Muscle layer of duodenum (tissue), 2 donors: ENCODE measurements around the gene PUM1.

Experiments
- H3K27ac ChIP-seq: one replicate; pipeline ENCODE4 v1.7.0; 2013; ENCODE audit warnings: mild to moderate bottlenecking, low read length
- H3K27me3 ChIP-seq: one replicate; pipeline ENCODE4 v1.7.0; 2013; ENCODE audit warnings: low read depth, mild to moderate bottlenecking, control low read depth, low read length
- H3K36me3 ChIP-seq, 2 donors: one replicate each; pipeline ENCODE4 v1.7.0; 2013; ENCODE audit warnings: low read length in 2 of 2, control low read depth in 1 of 2, mild to moderate bottlenecking in 1 of 2; ENCODE audit not compliant: insufficient read depth in 2 of 2, control insufficient read depth in 1 of 2
- H3K4me1 ChIP-seq, 2 donors: one replicate each; pipeline ENCODE4 v1.7.0; 2013; ENCODE audit warnings: low read length in 2 of 2, mild to moderate bottlenecking in 2 of 2, control low read depth in 1 of 2, moderate library complexity in 1 of 2; ENCODE audit not compliant: insufficient read depth in 2 of 2, control insufficient read depth in 1 of 2
- H3K4me3 ChIP-seq, 2 donors: one replicate each; pipeline ENCODE4 v1.7.0; 2013; ENCODE audit warnings: low read length in 2 of 2, low read depth in 1 of 2, mild to moderate bottlenecking in 1 of 2
- H3K9me3 ChIP-seq, 2 donors: one replicate each; pipeline ENCODE4 v1.7.0; 2013; ENCODE audit warnings: low read length in 2 of 2, control low read depth in 1 of 2, mild to moderate bottlenecking in 1 of 2; ENCODE audit not compliant: control insufficient read depth in 1 of 2
- donor health status: healthy.

Gene PUM1

DNA sequence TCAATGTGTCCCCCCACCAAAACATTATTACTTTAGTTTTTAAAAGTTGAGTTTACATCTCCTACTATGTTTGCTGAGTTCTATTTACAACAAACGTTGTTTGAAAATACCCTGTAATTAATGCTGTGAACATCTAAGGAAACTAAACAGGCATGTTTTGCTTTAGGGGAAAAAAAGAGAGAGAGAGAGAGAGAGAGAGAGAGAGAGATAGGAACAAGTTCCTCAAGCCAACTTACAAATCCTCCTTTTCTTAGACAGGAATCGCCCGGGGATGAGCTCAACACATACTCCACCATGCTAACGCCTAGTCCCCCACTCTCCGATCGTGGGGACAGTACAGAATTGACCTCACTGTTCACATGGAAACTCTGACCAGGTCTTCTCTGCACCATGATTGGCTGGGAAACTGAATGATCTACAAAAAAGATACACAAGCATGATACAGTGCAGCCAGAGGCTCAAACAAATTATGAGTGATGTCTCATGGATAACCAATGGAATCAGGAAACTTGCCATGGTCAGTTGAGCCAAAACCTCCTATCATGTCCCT is 59.8 kb downstream of the PUM1 start:
- no peaks in the 10 kb centered on the region for H3K27me3 ChIP-seq
- H3K4me3 ChIP-seq, result no peak overlapping the region
- peaks cover 0 to 7% of the 10 kb centered on the region in 2 donors for H3K4me1 ChIP-seq
- no peak overlapping the region for H3K27ac ChIP-seq
- no peaks in the 10 kb centered on the region for H3K9me3 ChIP-seq
- H3K36me3 ChIP-seq, result peaks cover 19 to 31% of the 10 kb centered on the region in 2 donors

DNA sequence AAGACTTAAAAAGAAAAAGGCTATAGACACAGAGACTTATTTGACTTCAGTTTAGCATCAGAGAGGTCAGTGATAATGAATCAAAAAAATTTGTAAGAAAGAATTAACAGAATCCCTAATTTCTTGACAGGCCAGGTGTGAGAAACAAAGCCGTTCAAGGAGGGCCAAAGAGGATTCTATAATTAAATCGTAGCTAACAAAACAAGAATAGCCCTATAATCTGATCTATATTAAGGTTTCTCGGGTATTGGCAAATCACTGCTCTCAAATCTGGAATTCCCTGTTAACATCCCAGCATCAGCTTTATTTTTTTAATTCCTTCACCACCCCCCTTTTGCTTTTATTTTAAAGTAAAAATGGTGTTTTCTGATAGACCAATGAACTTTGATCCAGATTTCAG is 60.3 kb downstream of the PUM1 start:
- H3K4me1 ChIP-seq, result peaks cover 0 to 7% of the 10 kb centered on the region in 2 donors
- no peak overlapping the region for H3K4me3 ChIP-seq
- H3K27me3 ChIP-seq, result no peaks in the 10 kb centered on the region
- no peaks in the 10 kb centered on the region for H3K9me3 ChIP-seq
- H3K36me3 ChIP-seq, result peaks cover 19 to 31% of the 10 kb centered on the region in 2 donors
- H3K27ac ChIP-seq, result no peak overlapping the region

DNA sequence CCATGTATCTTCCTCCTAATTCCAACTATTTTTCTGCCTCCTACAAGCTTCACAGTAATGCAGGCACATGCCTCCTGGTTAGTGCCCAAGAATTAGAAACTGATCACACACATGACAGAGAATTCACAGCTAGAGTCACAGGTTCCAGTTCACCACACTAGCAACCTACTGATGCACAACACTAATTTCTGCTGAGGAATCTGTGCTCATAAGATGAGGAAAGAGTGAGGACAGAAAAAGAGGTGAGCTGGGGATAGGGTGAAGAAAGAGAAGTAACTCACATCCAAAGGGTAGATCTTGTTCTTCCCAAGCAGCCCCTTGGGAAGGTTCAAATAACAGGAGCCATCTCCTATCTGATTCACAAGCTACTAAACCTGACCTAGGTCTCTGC is 61.3 kb downstream of the PUM1 start:
- Histone ChIP-seq H3K27ac (no peak overlapping the region), H3K36me3 (peaks cover 19 to 31% of the 10 kb centered on the region in 2 donors), H3K9me3 (no peaks in the 10 kb centered on the region), H3K4me1 (peaks cover 0 to 7% of the 10 kb centered on the region in 2 donors), H3K4me3 (no peak overlapping the region), H3K27me3 (no peaks in the 10 kb centered on the region)

DNA sequence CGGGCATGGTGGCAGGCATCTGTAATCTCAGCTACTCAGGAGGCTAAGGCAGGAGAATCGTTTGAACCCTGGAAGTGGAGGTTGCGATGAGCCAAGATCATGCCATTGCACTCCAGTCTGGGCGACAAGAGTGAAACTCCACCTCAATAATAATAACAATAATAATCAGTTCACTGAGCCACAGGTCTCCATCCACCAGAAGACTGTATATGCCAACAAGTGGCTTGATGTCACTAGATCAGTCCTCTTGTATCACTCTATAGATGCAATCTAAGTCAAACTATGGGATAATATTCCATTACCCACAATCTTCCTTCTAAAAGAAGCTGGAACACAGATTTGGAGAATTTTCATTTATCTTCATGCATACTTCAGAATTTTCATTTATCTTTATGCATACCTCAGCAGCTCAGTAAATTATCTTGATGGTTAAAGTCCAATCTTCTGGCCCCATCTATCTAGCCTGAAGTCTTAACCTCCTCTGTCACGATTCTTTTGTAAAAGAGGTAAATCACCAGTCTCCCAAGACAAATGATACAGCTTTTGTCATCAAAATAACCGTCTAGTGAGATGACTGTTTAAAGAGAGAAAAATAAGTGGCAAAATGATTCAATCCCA is 61.8 kb downstream of the PUM1 start:
- Histone ChIP-seq H3K36me3 (peaks cover 19 to 31% of the 10 kb centered on the region in 2 donors), H3K27ac (no peak overlapping the region), H3K4me1 (peaks cover 0 to 7% of the 10 kb centered on the region in 2 donors), H3K4me3 (no peak overlapping the region), H3K9me3 (no peaks in the 10 kb centered on the region), H3K27me3 (no peaks in the 10 kb centered on the region)

DNA sequence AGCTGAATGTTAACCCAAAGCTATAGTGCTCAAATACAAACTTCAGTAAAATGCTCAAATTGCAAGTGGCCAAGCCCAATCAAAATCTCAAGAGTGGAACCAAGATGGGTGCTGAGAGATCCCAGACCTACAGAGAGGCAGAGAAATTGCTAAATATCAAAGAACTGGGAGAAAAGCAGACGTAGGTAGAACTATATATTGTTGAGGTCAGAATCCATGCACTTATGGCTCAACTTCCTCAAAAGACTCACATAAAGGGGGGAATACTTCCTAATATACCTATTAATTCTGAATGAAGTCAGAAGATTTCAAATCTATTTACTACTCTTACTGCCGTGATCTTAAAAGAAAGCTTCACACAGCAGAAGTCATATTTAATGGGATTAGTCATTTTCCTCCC is 65.2 kb downstream of the PUM1 start:
- peaks cover 6 to 21% of the 10 kb centered on the region in 2 donors for H3K36me3 ChIP-seq
- H3K4me3 ChIP-seq, result no peak overlapping the region
- H3K9me3 ChIP-seq, result no peaks in the 10 kb centered on the region
- no peaks in the 10 kb centered on the region for H3K27me3 ChIP-seq
- H3K4me1 ChIP-seq, result peaks cover 0 to 5% of the 10 kb centered on the region in 2 donors
- no peak overlapping the region for H3K27ac ChIP-seq

DNA sequence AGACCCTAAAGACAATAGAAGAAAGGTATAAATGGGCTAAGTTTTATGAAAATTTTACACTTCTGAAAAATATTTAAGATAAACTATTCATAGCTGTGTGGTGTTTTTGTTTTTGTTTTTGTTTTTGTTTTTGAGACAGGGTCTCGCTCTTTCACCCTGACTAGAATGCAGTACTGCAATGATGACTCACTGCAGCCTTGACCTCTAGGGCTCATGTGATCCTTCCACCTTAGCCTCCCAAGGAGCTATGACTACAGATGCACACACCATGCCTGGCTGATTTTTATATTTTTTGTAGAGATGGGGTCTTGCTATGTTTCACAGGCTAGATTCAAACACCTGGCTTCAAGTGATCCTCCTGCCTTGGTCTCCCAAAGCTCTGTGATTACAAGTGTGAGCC is 66.6 kb downstream of the PUM1 start:
- no peaks in the 10 kb centered on the region for H3K27me3 ChIP-seq
- H3K36me3 ChIP-seq, result peaks cover 5 to 13% of the 10 kb centered on the region in 2 donors
- H3K4me3 ChIP-seq, result no peak overlapping the region
- no peak overlapping the region for H3K27ac ChIP-seq
- H3K9me3 ChIP-seq, result no peaks in the 10 kb centered on the region
- H3K4me1 ChIP-seq, result peaks cover 0 to 5% of the 10 kb centered on the region in 2 donors

DNA sequence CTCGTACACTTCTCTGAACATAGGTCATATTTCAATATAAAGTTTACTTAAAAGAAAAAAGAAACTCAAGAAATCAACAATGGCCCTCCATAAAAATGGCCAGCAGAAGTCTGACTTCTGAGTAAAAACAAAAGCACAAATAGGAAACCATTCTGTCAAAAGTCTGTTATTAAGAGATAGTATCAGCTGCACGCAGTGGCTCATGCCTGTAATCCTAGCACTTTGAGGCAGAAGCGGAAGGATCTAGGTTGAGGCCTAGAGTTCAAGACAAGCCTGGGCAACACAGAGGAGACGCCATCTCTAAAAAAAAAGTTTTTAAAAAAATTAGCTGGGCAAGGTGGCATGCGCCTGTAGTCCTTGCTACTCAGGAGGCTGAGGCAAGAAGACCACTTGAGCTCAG is 67.3 kb downstream of the PUM1 start:
- H3K4me1 ChIP-seq, result peaks cover 0 to 5% of the 10 kb centered on the region in 2 donors
- H3K36me3 ChIP-seq, result peaks cover 0 to 9% of the 10 kb centered on the region in 2 donors
- H3K27me3 ChIP-seq, result no peaks in the 10 kb centered on the region
- no peak overlapping the region for H3K4me3 ChIP-seq
- H3K27ac ChIP-seq, result no peak overlapping the region
- no peaks in the 10 kb centered on the region for H3K9me3 ChIP-seq

DNA sequence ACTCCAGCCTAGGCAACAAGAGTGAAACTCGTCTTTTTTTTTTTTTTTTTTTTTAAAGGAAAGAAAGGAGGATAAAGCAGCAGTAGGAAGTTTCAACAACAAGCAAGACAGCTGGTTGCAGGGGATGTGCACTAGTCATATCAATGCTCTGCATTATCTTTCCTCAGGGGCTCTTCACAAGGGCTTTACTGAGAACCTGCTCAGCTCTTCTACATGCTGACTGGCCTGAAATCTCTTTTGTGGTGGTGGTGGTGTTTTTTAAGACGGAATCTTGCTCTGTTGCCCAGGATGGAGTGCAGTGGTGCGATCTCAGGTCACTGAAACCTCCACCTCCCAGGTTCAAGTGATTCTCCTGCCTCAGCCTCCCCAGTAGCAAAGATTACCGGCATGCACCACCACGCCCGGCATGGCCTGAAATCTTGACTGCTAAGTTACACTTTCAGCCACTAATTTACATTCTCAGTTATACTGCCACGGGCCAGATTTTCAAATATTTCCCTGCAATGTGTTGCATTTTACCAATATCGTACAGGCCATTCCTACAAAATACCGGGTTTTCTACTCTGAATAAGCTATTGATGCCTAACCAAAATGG is 68.0 kb downstream of the PUM1 start:
- Histone ChIP-seq H3K27ac (no peak overlapping the region), H3K27me3 (no peaks in the 10 kb centered on the region), H3K4me1 (peaks cover 0 to 5% of the 10 kb centered on the region in 2 donors), H3K9me3 (no peaks in the 10 kb centered on the region), H3K36me3 (peaks cover 0 to 5% of the 10 kb centered on the region in 2 donors), H3K4me3 (no peak overlapping the region)

DNA sequence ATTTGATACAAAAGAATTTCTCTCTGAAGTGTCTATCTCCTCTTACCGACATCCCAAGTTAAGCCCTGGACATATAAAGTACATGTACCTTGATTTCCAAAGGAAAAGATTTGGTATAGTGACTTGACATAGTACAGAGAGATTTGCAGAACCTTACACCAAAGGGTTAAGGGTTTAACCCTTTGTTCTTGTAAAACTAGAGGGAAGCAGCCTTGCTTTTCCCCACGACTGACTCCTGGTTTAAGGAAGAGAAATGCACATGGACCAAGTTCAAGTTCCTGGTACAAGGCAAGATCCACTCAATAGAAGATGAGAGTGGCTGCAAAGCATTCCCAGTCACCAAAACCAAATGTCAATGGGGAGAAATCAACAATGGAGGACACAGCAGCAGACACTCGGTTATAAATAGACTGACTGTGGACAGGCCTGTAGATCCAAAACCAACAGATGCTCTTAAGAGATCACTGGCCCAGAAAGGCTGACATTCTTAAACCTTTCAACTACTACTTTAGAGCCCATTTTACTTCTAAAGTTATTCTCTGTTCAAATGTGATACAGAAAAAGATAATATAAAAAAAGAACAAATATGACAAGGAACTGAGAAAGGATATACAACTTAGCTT is 69.4 kb downstream of the PUM1 start:
- Histone ChIP-seq H3K27me3 (no peaks in the 10 kb centered on the region), H3K4me1 (peaks cover 0 to 5% of the 10 kb centered on the region in 2 donors), H3K36me3 (peaks cover 0 to 14% of the 10 kb centered on the region in 2 donors)

DNA sequence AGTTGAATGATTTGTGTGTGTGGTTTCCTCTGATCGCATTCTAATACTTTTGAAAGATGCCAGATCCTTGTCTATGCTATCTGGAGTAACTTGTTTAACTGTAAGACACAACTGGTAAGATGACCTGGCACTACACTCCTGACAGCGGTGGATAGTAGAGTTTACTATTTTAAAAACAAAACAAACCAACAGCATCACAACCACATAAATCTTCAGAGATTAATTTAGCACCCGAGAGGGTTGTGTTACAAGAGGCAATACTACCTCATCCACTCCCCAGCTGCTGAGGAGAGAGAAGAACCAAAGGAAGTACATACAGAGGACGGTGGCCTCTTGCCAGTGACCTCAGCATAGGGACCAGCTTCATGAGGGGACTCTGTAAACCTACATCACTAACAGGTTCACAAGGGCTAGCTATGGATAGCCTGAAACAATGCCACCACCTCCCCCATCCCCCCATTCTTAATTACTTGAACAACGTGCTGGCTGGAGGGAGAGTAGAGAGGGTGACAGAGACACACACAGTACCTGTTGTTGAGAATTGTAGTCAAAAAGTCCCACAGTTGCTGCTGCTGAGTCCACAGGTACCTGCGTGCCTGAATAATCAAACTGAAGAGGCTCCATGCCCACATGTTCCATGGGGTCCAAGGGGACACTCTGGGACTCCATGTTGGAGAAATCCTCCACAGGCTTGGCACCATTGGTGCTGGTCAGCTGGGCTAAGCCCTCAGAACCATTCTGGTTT is 73.5 kb downstream of the PUM1 start:
- H3K9me3 ChIP-seq, result no peaks in the 10 kb centered on the region
- H3K4me1 ChIP-seq, result peaks cover 9 to 17% of the 10 kb centered on the region in 2 donors
- peaks cover 11 to 34% of the 10 kb centered on the region in 2 donors for H3K36me3 ChIP-seq
- no peak overlapping the region for H3K27ac ChIP-seq
- H3K4me3 ChIP-seq, result no peak overlapping the region
- H3K27me3 ChIP-seq, result no peaks in the 10 kb centered on the region

More for the DNA sequence above, 69.4 kb downstream of the PUM1 start:
- H3K9me3 ChIP-seq, result no peaks in the 10 kb centered on the region
- H3K27ac ChIP-seq, result no peak overlapping the region
- H3K4me3 ChIP-seq, result no peak overlapping the region

DNA sequence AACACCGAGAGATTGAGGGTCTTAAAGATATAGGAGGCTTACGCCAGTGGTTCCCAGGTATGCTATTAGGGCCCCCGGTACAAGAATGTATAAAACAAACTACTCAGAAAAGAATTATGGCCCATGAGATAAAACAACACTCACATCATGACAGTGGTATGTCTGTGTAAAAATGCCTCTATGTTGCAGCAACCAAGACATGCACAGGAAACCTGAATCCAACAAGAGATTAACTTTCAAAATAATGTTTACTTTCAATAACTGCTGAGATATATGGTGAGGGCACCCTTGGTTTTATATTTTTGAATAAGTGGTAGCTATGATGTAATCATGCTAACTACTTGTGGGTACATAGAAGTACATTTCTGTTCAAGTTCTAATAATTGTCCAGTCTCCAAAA is 74.9 kb downstream of the PUM1 start:
- Histone ChIP-seq H3K9me3 (no peaks in the 10 kb centered on the region), H3K4me3 (no peak overlapping the region), H3K27me3 (no peaks in the 10 kb centered on the region), H3K4me1 (peaks cover 9 to 12% of the 10 kb centered on the region in 2 donors), H3K36me3 (peaks cover 11 to 34% of the 10 kb centered on the region in 2 donors), H3K27ac (no peak overlapping the region)
